Neural progenitor cell (in vitro differentiated cells): ENCODE data around the gene PIP5K1A. TPM values are rescaled to one million over a fixed set of nuclear protein-coding genes. Genes with fewer than 3 reads are reported as not detected.

Source experiments
- DNase-seq: peaks from one replicate; pipeline ENCODE4 v3.0.0-alpha.2; 2016; ENCODE audit warnings: low spot score
- H2AFZ ChIP-seq: fragments of 200-600 bp; sonication (generic); replicated peaks from 2 replicates; pipeline ENCODE4 v1.6.1; 2016; ENCODE audit warnings: antibody characterized with exemption
- H3F3A ChIP-seq: fragments of 200-600 bp; sonication (generic); 2 replicates; pipeline ENCODE4 v1.6.1; 2016; ENCODE audit warnings: antibody characterized with exemption, low read depth
- H3K27ac ChIP-seq: fragments of 200-600 bp; sonication (generic); 2 replicates; pipeline ENCODE4 v1.5.1; 2016; ENCODE audit warnings: mild to moderate bottlenecking
- H3K27me3 ChIP-seq: fragments of 200-600 bp; sonication (generic); 2 replicates; pipeline ENCODE4 v1.6.1; 2016; ENCODE audit warnings: mild to moderate bottlenecking, moderate library complexity
- H3K36me3 ChIP-seq: fragments of 200-600 bp; sonication (generic); 2 replicates; pipeline ENCODE4 v1.5.1; 2016
- H3K4me1 ChIP-seq: fragments of 200-600 bp; sonication (generic); 2 replicates; pipeline ENCODE4 v1.6.1; 2016; ENCODE audit warnings: mixed run types
- H3K4me2 ChIP-seq: fragments of 200-600 bp; sonication (generic); 2 replicates; pipeline ENCODE4 v1.6.1; 2016
- H3K4me3 ChIP-seq: fragments of 200-600 bp; sonication (generic); 2 replicates; pipeline ENCODE4 v1.5.1; 2016
- H3K79me2 ChIP-seq: fragments of 200-600 bp; sonication (generic); 2 replicates; pipeline ENCODE4 v1.6.1; 2016; ENCODE audit warnings: low read depth
- H3K9ac ChIP-seq: fragments of 200-600 bp; sonication (generic); 2 replicates; pipeline ENCODE4 v1.6.1; 2016
- H3K9me3 ChIP-seq: fragments of 200-600 bp; sonication (generic); 2 replicates; pipeline ENCODE4 v1.5.1; 2016; ENCODE audit warnings: low read depth
- H4K20me1 ChIP-seq: fragments of 200-600 bp; sonication (generic); 2 replicates; pipeline ENCODE4 v1.6.1; 2016; ENCODE audit warnings: low read depth
- H3K27ac Mint-ChIP-seq: 3 replicates; pipeline ENCODE4 v1.8.0; 2021; ENCODE audit warnings: mixed read lengths
- H3K27me3 Mint-ChIP-seq: 2 replicates; pipeline ENCODE4 v1.8.0; 2022; ENCODE audit warnings: low read depth, mild to moderate bottlenecking, inconsistent platforms, moderate library complexity, mixed read lengths; ENCODE audit not compliant: insufficient read depth
- H3K36me3 Mint-ChIP-seq: 3 replicates; pipeline ENCODE4 v1.8.0; 2021; ENCODE audit warnings: mixed read lengths
- H3K4me1 Mint-ChIP-seq: 3 replicates; pipeline ENCODE4 v1.8.0; 2021; ENCODE audit warnings: mixed read lengths
- H3K4me3 Mint-ChIP-seq: 3 replicates; pipeline ENCODE4 v1.8.0; 2021; ENCODE audit warnings: mild to moderate bottlenecking, moderate library complexity, mixed read lengths
- H3K9me3 Mint-ChIP-seq: 3 replicates; pipeline ENCODE4 v1.8.0; 2020; ENCODE audit warnings: mixed read lengths
- CTCF ChIP-seq: fragments of 200-600 bp; sonication (generic); IDR thresholded peaks from 2 replicates; pipeline ENCODE4 v1.5.1; 2017; ENCODE audit warnings: antibody characterized with exemption, mild to moderate bottlenecking
- EZH2 ChIP-seq: fragments of 200-600 bp; sonication (generic); IDR thresholded peaks from 2 replicates; pipeline ENCODE4 v1.6.1; 2017; ENCODE audit warnings: antibody characterized with exemption, mild to moderate bottlenecking, moderate library complexity
- EZH2phosphoT487 ChIP-seq: fragments of 200-600 bp; sonication (generic); IDR thresholded peaks from 2 replicates; pipeline ENCODE4 v1.6.1; 2017; ENCODE audit warnings: antibody characterized with exemption
- total RNA-seq: library from RNA; depleted of rRNA; stranded (reverse); fragments of >200 nt; gene quantifications from 2 replicates; pipeline ENCODE4 v1.2.3, GENCODE V29; 2015; ENCODE audit warnings: low replicate concordance

Gene PIP5K1A
- total RNA-seq, 1 donor from 2014 or later, result 81.2 TPM

GRCh38 chr1:151246786-151247185, 48.4 kb downstream of the PIP5K1A start:
- H3K36me3 Mint-ChIP-seq, result peaks cover 47% of the 10 kb centered on the region

GRCh38 chr1:151251656-151252470, 53.5 kb downstream of the PIP5K1A start:
- H3K4me3 ChIP-seq, result no peak overlapping the region
- peak; percentile 85 for DNase-seq
- H2AFZ ChIP-seq, result no peak overlapping the region
- no peaks in the 10 kb centered on the region for H3K27me3 ChIP-seq
- H3K36me3 ChIP-seq, result peaks cover 8% of the 10 kb centered on the region
- peaks cover 17% of the 10 kb centered on the region for H3K4me1 Mint-ChIP-seq
- H3K27ac ChIP-seq, result no peak overlapping the region
- H3K4me1 ChIP-seq, result no peaks in the 10 kb centered on the region
- H3K9me3 ChIP-seq, result no peaks in the 10 kb centered on the region
- peaks cover 8% of the 10 kb centered on the region for H4K20me1 ChIP-seq
- H3K36me3 Mint-ChIP-seq, result peaks cover 17% of the 10 kb centered on the region
- H3K27me3 Mint-ChIP-seq, result peaks cover 3% of the 10 kb centered on the region
- H3K4me3 Mint-ChIP-seq, result no peak overlapping the region
- H3K9ac ChIP-seq, result no peak overlapping the region
- H3K27ac Mint-ChIP-seq, result peak overlapping the region; percentile 34
- H3K9me3 Mint-ChIP-seq, result peaks cover 2% of the 10 kb centered on the region
- H3F3A ChIP-seq, result peaks cover 46% of the 10 kb centered on the region
- TF ChIP-seq EZH2, result no peak
- peak; percentile 90 for TF ChIP-seq CTCF
- no peak for TF ChIP-seq EZH2phosphoT487
- no peak overlapping the region for H3K4me2 ChIP-seq
- H3K79me2 ChIP-seq, result peaks cover 24% of the 10 kb centered on the region

More at GRCh38 chr1:151246786-151247185, 48.4 kb downstream of the PIP5K1A start:
- H3K79me2 ChIP-seq, result no peaks in the 10 kb centered on the region
- no peak overlapping the region for H3K9ac ChIP-seq
- H2AFZ ChIP-seq, result no peak overlapping the region
- H3K27ac Mint-ChIP-seq, result no peak overlapping the region
- no peaks in the 10 kb centered on the region for H3K9me3 Mint-ChIP-seq
- H3F3A ChIP-seq, result peaks cover 58% of the 10 kb centered on the region
- H3K4me3 Mint-ChIP-seq, result no peak overlapping the region
- H3K27me3 ChIP-seq, result no peaks in the 10 kb centered on the region
- no peak overlapping the region for H3K4me2 ChIP-seq
- DNase-seq, result no peak
- peaks cover 8% of the 10 kb centered on the region for H3K4me1 Mint-ChIP-seq
- H3K27ac ChIP-seq, result no peak overlapping the region
- H3K4me1 ChIP-seq, result no peaks in the 10 kb centered on the region
- no peak overlapping the region for H3K4me3 ChIP-seq
- no peaks in the 10 kb centered on the region for H3K9me3 ChIP-seq
- peaks cover 3% of the 10 kb centered on the region for H4K20me1 ChIP-seq
- peaks cover 18% of the 10 kb centered on the region for H3K36me3 ChIP-seq
- TF ChIP-seq EZH2 (no peak), CTCF (no peak), EZH2phosphoT487 (no peak)
- H3K27me3 Mint-ChIP-seq, result peaks cover 4% of the 10 kb centered on the region

- peaks cover 14% of the 10 kb centered on the region for H4K20me1 ChIP-seq
- peaks cover 8% of the 10 kb centered on the region for H3K36me3 Mint-ChIP-seq
- peak within 1 kb of the TSS; percentile 86 for H3K4me3 ChIP-seq
- peak within 1 kb of the TSS; percentile 85 for H3K9ac ChIP-seq
- peaks cover 2% of the 10 kb centered on the region for H3K9me3 Mint-ChIP-seq
- H3K4me1 ChIP-seq, result no peaks in the 10 kb centered on the region
- H3K4me1 Mint-ChIP-seq, result peaks cover 19% of the 10 kb centered on the region
- peak within 1 kb of the TSS; percentile 69 for H2AFZ ChIP-seq
- peaks cover 3% of the 10 kb centered on the region for H3K27me3 Mint-ChIP-seq
- TF ChIP-seq CTCF (no peak), EZH2 (no peak), EZH2phosphoT487 (no peak)
- H3K79me2 ChIP-seq, result peaks cover 51% of the 10 kb centered on the region
- H3K27ac Mint-ChIP-seq, result peak within 1 kb of the TSS; percentile 97
- H3K9me3 ChIP-seq, result no peaks in the 10 kb centered on the region
- DNase-seq, result peak; percentile 95
- peak within 1 kb of the TSS; percentile 92 for H3K4me2 ChIP-seq
- H3K27ac ChIP-seq, result peak within 1 kb of the TSS; percentile 20
- H3K27me3 ChIP-seq, result no peaks in the 10 kb centered on the region
- peaks cover 30% of the 10 kb centered on the region for H3F3A ChIP-seq
- H3K36me3 ChIP-seq, result no peaks in the 10 kb centered on the region
- peak within 1 kb of the TSS; percentile 99 for H3K4me3 Mint-ChIP-seq
Observed at GRCh38 chr1:151254217-151255213, 56.2 kb downstream of the PIP5K1A start, which contains the start of gene PSMD4. Gene PSMD4, plus strand, starts transcription at chr1:151254734. Its CDS starts 49 bp downstream, at chr1:151254783.
